HAP-1 (cell line): Measurements from ENCODE around the gene SORCS2.

Experiments used
- DNase-seq, 2 experiments: peaks; one replicate each; pipeline ENCODE4 v3.0.0-alpha.2; 2016 to 2020; ENCODE audit warnings: low spot score in 2 of 2
- H3K27me3 ChIP-seq: fragments of 250-450 bp; sonication (Bioruptor Pico); 2 replicates; pipeline ENCODE4 v1.5.1; 2020; ENCODE audit warnings: low read depth, mild to moderate bottlenecking, moderate library complexity
- H3K36me3 ChIP-seq: fragments of 250-450 bp; sonication (Bioruptor Pico); replicated peaks from 2 replicates; pipeline ENCODE4 v1.5.1; 2020; ENCODE audit warnings: mild to moderate bottlenecking
- H3K4me1 ChIP-seq: fragments of 250-450 bp; sonication (Bioruptor Pico); 2 replicates; pipeline ENCODE4 v1.5.1; 2020; ENCODE audit warnings: mild to moderate bottlenecking
- H3K4me3 ChIP-seq: fragments of 250-450 bp; sonication (Bioruptor Pico); 2 replicates; pipeline ENCODE4 v1.5.1; 2020; ENCODE audit warnings: mild to moderate bottlenecking, moderate library complexity
- H3K9me3 ChIP-seq: fragments of 250-450 bp; sonication (Bioruptor Pico); 2 replicates; pipeline ENCODE4 v1.5.1; 2020; ENCODE audit warnings: mild to moderate bottlenecking, moderate library complexity
- in situ Hi-C: fragments of 300-500 bp; cut with MboI; formaldehyde crosslinking; loops from 3 replicates; pipeline ENCODE4 v1.14.3; 2020; ENCODE audit warnings: low sequenced_read_pairs, inconsistent platforms, mixed read lengths

The SORCS2 gene

GRCh38 chr4:7381890-7382633 is 189.7 kb downstream of the SORCS2 start:
- H3K4me1 ChIP-seq, result no peaks in the 10 kb centered on the region
- H3K9me3 ChIP-seq, result no peaks in the 10 kb centered on the region
- H3K36me3 ChIP-seq, result no peaks in the 10 kb centered on the region
- no peak for DNase-seq
- peaks cover 10% of the 10 kb centered on the region for H3K27me3 ChIP-seq
- in situ Hi-C loops, result no loop called here
- no peak overlapping the region for H3K4me3 ChIP-seq

DNA sequence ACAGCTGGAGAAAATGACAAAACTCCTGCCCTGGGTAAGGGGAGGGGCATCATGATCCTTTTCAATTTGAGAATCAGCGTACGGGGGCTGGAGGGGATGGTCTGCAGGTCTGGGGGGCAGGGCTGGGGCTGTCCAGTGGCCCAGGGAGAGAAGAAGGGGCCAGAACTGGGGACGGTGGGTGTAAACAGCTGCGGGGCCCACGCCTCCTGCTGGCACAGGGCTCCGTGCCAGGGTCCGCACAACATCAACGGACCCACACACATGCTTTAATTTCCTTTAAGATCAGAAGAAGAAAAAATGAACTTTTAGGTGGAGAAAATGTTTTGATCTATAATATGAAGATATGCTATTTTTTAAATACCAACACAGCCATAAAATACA is 190.3 kb downstream of the SORCS2 start:
- Histone ChIP-seq H3K9me3 (no peaks in the 10 kb centered on the region), H3K36me3 (no peaks in the 10 kb centered on the region), H3K27me3 (peaks cover 4% of the 10 kb centered on the region), H3K4me3 (no peak overlapping the region), H3K4me1 (no peaks in the 10 kb centered on the region)
- in situ Hi-C loops, result no loop called here
- DNase-seq, result no peak

DNA sequence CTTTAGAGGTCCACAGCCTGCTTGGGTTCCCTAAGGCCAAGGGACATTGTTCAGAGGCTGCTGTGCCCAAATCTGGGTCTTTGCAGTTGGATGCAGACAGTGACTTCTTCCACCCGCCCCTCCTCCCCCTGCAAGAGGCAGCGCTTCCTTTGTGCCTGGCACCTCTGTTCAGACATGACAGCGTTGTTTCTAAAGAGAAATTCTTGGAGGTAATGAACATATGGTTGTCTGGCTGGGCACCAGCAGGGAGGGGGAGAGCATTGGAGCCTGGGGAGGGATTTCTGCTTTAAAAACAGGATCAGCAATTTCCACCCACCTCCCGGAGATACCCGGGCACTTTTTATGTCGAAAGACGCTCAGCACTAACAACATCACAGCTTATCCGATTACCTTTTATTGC is 190.9 kb downstream of the SORCS2 start:
- Histone ChIP-seq H3K4me3 (no peak overlapping the region), H3K27me3 (no peaks in the 10 kb centered on the region), H3K36me3 (no peaks in the 10 kb centered on the region), H3K4me1 (no peaks in the 10 kb centered on the region), H3K9me3 (no peaks in the 10 kb centered on the region)
- no peak for DNase-seq
- in situ Hi-C loops, result no loop called here

DNA sequence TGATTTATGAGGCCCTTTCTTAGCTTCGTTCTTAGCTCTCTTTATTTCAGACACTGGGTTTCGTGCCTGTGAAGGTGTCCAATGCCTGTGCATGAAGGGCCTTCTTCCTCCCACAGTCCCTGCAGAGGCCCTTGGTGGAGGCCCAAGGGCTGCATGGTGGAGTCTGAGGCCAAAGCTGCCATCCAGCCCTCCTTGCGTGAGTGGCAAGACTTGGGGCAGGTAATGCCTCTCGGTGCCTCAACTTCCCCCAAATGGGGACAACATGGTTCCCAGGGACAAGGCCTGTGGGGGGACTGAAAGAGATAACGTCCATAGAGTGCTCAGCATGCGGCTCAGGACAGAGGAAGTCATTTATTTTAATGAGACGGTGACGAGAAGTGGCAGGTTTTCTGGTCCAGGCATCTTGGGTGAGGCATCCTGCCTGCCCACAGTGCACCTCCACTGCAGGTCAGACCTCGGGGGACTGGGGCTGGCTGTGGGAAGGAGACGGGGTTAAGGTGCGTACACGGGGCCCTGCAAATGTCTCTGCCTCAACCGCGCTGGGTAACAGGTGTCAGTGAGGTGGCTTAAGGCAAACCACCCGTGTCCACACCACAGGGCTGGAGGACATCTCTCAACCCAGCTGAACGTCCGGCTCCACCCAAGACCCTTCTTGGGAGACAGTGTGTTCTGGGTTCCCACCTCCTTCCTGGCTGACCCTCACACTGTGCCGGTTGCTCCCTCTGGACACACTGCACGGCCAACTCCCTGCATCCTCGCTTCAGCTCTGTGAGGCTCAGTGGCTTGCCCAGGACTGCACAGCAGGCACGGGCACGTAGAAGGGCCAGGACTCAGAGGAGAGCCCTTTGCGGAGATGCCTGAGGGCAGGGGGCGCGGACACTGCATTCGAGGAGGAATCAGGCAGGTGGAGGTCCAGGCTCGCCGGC is 191.9 kb downstream of the SORCS2 start:
- Histone ChIP-seq H3K36me3 (no peaks in the 10 kb centered on the region), H3K4me3 (no peak overlapping the region), H3K9me3 (no peaks in the 10 kb centered on the region), H3K4me1 (no peaks in the 10 kb centered on the region), H3K27me3 (no peaks in the 10 kb centered on the region)
- no peak for DNase-seq
- in situ Hi-C loops, result no loop called here

GRCh38 chr4:7384929-7385890 is 192.9 kb downstream of the SORCS2 start:
- in situ Hi-C loops, result no loop called here

DNA sequence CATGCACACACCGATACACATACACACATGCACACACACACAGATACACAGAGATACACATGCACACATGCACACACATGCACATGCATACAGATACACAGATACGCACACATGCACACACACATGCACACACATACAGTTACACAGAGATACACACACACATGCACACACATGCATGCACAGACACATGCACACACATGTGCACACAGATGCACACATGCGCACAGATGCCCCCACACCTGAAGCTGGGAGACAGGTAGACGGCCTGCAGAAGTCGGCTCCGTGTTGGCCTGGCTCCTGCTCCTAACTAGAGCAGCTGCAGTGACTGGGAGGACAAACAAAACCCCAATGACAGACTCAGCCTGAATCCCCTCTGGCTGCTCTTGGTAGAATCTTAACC is 195.6 kb downstream of the SORCS2 start:
- Histone ChIP-seq H3K4me1 (no peaks in the 10 kb centered on the region), H3K27me3 (peaks cover 5% of the 10 kb centered on the region), H3K4me3 (no peak overlapping the region)

More at GRCh38 chr4:7384929-7385890, 192.9 kb downstream of the SORCS2 start:
- DNase-seq, result no peak
- Histone ChIP-seq H3K4me1 (no peaks in the 10 kb centered on the region), H3K4me3 (no peak overlapping the region), H3K9me3 (no peaks in the 10 kb centered on the region), H3K27me3 (no peaks in the 10 kb centered on the region), H3K36me3 (no peaks in the 10 kb centered on the region)

GRCh38 chr4:7388627-7389026 is 196.3 kb downstream of the SORCS2 start:
- DNase-seq, result no peak
- H3K27me3 ChIP-seq, result peaks cover 5% of the 10 kb centered on the region
- H3K4me1 ChIP-seq, result no peaks in the 10 kb centered on the region
- in situ Hi-C loops, result no loop called here
- no peaks in the 10 kb centered on the region for H3K9me3 ChIP-seq
- H3K4me3 ChIP-seq, result no peak overlapping the region
- no peaks in the 10 kb centered on the region for H3K36me3 ChIP-seq

More for the DNA sequence above, 195.6 kb downstream of the SORCS2 start:
- in situ Hi-C loops, result no loop called here
- Histone ChIP-seq H3K9me3 (no peaks in the 10 kb centered on the region), H3K36me3 (no peaks in the 10 kb centered on the region)
- no peak for DNase-seq

DNA sequence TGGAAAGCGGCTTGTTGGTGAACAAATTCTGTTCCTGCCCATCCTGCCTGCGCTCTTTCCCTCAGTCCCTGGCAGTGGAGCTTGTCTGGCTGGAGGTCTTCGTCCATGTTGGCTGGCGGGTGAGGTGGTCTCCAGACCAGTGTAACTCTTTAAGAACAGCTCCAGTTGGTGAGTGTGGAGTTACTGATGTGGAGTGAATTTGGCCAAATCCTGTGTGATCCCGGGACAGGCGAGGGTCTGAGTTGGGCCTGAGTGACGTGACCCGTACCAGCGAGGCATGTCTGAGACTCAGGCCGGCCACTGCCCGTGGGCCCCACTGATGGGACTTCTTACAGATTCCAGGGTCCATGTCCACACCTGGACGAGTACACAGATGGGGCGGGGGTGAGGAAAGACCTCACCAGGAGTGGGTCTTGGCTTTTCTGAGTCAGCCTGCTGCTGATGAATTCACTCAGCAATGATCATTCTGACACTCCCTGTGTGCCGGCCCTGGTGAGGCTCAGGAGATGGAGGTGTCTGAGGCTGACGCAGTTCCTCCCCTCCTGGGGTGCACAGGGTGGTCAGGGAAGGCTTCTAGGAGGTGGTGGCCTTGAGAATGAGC is 196.9 kb downstream of the SORCS2 start:
- no peaks in the 10 kb centered on the region for H3K9me3 ChIP-seq
- no peaks in the 10 kb centered on the region for H3K4me1 ChIP-seq
- no peaks in the 10 kb centered on the region for H3K36me3 ChIP-seq
- no peak overlapping the region for H3K4me3 ChIP-seq
- peaks cover 9% of the 10 kb centered on the region for H3K27me3 ChIP-seq
- in situ Hi-C loops, result no loop called here
- no peak for DNase-seq

DNA sequence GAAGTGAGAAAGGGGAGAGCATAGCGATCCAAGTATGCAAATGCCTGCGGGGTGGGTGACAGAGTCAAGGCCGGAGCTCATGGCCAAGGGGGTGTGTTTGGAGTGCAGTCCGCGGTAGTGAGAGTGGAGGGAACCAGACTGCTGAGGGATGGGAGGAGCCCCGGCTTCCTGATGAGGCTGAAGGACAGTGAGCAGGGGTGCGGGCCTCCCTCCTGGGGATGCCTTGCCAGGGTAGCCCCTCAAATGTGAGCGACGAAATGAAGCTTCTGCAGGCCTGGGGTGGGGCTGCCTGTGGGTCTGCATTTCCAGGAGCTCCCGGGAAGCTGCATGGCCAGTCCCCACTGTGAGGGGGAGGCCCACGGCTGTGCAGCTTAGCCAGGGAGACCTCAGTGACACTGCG is 197.4 kb downstream of the SORCS2 start:
- in situ Hi-C loops, result no loop called here
- Histone ChIP-seq H3K36me3 (no peaks in the 10 kb centered on the region), H3K4me1 (no peaks in the 10 kb centered on the region), H3K27me3 (peaks cover 9% of the 10 kb centered on the region), H3K9me3 (no peaks in the 10 kb centered on the region), H3K4me3 (no peak overlapping the region)
- no peak for DNase-seq

DNA sequence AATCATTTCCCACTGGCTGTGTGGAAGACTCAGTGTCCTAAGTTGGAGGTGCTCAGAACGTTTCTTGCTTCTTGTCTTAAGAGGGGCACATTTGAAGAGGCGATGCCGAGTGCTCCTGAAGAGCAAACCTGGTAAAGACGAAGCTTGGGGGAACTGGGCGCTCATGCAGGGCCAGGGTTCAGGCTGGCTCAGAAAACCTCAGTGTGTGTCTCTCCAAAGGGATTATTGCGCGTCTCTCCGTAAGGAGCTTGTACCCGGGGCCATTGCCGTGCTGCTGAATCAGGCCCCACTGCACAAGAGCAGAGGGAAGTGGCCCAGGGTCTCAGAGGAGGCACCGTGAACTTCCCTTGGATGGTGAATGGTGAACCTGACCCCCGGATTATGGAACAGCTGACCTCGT is 198.0 kb downstream of the SORCS2 start:
- H3K4me1 ChIP-seq, result no peaks in the 10 kb centered on the region
- in situ Hi-C loops, result no loop called here

GRCh38 chr4:7390906-7391636 is 198.7 kb downstream of the SORCS2 start:
- DNase-seq, result no peak
- no peaks in the 10 kb centered on the region for H3K4me1 ChIP-seq
- H3K4me3 ChIP-seq, result no peak overlapping the region
- H3K36me3 ChIP-seq, result no peaks in the 10 kb centered on the region
- no peaks in the 10 kb centered on the region for H3K9me3 ChIP-seq
- in situ Hi-C loops, result no loop called here
- peaks cover 10% of the 10 kb centered on the region for H3K27me3 ChIP-seq

More for the DNA sequence above, 198.0 kb downstream of the SORCS2 start:
- H3K9me3 ChIP-seq, result no peaks in the 10 kb centered on the region
- peaks cover 9% of the 10 kb centered on the region for H3K27me3 ChIP-seq
- no peak for DNase-seq
- no peaks in the 10 kb centered on the region for H3K36me3 ChIP-seq
- no peak overlapping the region for H3K4me3 ChIP-seq

DNA sequence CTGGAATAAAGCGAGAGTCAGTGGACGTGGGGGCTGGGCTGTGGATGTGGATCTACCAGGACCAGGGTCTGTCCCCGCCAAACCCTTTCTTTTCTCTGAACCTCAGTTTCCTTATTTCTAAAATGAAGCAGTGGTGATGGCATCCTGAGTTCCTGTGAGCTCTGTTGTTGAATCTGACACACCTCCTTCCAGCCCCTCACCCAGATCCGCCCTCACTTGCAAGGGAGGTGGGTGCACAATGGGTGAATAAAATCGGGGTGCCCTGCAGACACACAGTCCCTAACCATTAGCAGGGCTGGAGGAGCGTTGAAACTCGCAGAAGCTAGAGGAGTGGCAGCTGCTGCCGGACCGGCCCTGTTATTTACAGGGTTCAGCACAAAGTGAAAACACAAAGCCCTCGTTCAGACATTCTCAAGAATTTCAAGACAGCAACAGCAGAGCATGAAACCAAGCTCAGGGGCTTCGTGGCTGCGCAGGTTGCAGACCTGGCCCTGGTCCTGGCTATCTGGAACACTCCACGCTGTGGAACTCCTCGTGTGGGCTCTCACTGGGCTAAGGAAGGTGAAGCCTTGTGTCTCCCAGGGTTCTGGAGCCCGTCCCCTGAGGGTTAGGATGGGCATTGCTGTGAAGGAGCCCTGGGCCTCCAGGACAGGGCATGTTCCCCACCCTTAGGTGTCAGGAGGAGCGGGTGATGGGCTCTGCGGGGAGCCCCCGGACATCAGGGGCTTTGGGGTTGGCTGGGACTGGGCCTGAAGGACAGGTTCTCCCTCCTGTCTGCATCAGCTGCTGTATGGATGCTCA is 199.5 kb downstream of the SORCS2 start:
- DNase-seq, result no peak
- Histone ChIP-seq H3K9me3 (no peaks in the 10 kb centered on the region), H3K4me3 (no peak overlapping the region), H3K4me1 (no peaks in the 10 kb centered on the region), H3K36me3 (no peaks in the 10 kb centered on the region), H3K27me3 (peaks cover 13% of the 10 kb centered on the region)
- in situ Hi-C loops, result no loop called here
